Colonic mucosa (tissue), 4 donors: ENCODE data around the gene MCTP2. TPM values are rescaled to one million over a fixed set of nuclear protein-coding genes. Genes with fewer than 3 reads are reported as not detected.

Experiments
- DNase-seq: peaks from one replicate; pipeline ENCODE4 v3.0.0-alpha.2; 2020
- H3K27ac ChIP-seq: fragments of 200-600 bp; one replicate; pipeline ENCODE4 v1.8.0; 2021
- H3K27me3 ChIP-seq: fragments of 200-600 bp; one replicate; pipeline ENCODE4 v1.8.0; 2021
- H3K36me3 ChIP-seq: fragments of 200-600 bp; one replicate; pipeline ENCODE4 v1.8.0; 2021
- H3K4me1 ChIP-seq: fragments of 200-600 bp; one replicate; pipeline ENCODE4 v1.8.0; 2021; ENCODE audit warnings: mild to moderate bottlenecking
- H3K4me3 ChIP-seq: fragments of 200-600 bp; one replicate; pipeline ENCODE4 v1.8.0; 2021
- H3K9ac ChIP-seq, 2 donors: one replicate each; pipeline ENCODE4 v1.7.0; 2013; ENCODE audit warnings: control low read depth in 2 of 2, low read depth in 2 of 2, low read length in 2 of 2
- H3K9me3 ChIP-seq: fragments of 200-600 bp; one replicate; pipeline ENCODE4 v1.8.0; 2021
- intact Hi-C: fragments of 100-400 bp; cut with DNase I; formaldehyde crosslinking; loops from one replicate; pipeline ENCODE4 v1.14.1; 2022
- total RNA-seq, 2 donors: library from RNA; stranded (reverse); fragmentation: NEBNext Ultra II Directional in 1 of 2; extraction: Animal tissue kit (Norgen Biotek cat#: 25700) in 1 of 2; gene quantifications; one replicate each; pipeline ENCODE4 v1.2.1, GENCODE V29; 2021
- TF ChIP-seq, protein P1 (sequence below): fragments of 200-600 bp; IDR thresholded peaks from one replicate; pipeline ENCODE4 v1.8.0; 2022; ENCODE audit warnings: antibody characterized with exemption, mild to moderate bottlenecking
- donor health status: healthy.
- donor health status: DM: no; HTN: no; CAD: no.
- donor health status: DM: no; HTN: no; CAD: no.

Gene MCTP2
- total RNA-seq, 2 donors from 2014 or later, result 56.4 to 88.3 TPM

DNA sequence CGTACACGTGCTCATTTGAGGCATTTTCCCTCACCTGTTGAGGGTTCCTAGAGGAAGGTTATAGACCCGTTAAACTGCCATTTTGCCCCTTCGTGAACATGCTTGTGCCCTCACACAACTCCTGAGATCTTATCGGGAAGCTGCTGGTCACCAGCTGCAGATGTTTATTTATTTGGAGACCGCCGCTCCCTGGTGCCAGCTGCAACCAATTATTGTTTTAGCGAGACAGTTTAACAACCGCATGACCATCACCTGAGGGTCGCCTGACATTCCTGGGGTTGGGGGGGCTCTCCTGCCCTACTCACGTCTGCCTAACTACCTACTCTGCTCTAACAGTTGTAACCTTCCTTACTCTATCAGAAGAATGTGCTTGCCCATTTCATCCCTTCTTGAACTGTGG is 292.5 kb downstream of the MCTP2 start:
- DNase-seq, result no peak
- no peaks in the 10 kb centered on the region for H3K27me3 ChIP-seq
- intact Hi-C loops, result no loop called here
- peak overlapping the region; percentile 37 for H3K27ac ChIP-seq
- no peaks in the 10 kb centered on the region for H3K9me3 ChIP-seq
- no peaks in the 10 kb centered on the region for H3K4me1 ChIP-seq
- no peak overlapping the region for H3K9ac ChIP-seq
- no peaks in the 10 kb centered on the region for H3K36me3 ChIP-seq
- no peak overlapping the region for H3K4me3 ChIP-seq
- TF ChIP-seq, protein P1, sequence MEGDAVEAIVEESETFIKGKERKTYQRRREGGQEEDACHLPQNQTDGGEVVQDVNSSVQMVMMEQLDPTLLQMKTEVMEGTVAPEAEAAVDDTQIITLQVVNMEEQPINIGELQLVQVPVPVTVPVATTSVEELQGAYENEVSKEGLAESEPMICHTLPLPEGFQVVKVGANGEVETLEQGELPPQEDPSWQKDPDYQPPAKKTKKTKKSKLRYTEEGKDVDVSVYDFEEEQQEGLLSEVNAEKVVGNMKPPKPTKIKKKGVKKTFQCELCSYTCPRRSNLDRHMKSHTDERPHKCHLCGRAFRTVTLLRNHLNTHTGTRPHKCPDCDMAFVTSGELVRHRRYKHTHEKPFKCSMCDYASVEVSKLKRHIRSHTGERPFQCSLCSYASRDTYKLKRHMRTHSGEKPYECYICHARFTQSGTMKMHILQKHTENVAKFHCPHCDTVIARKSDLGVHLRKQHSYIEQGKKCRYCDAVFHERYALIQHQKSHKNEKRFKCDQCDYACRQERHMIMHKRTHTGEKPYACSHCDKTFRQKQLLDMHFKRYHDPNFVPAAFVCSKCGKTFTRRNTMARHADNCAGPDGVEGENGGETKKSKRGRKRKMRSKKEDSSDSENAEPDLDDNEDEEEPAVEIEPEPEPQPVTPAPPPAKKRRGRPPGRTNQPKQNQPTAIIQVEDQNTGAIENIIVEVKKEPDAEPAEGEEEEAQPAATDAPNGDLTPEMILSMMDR, result no peak

DNA sequence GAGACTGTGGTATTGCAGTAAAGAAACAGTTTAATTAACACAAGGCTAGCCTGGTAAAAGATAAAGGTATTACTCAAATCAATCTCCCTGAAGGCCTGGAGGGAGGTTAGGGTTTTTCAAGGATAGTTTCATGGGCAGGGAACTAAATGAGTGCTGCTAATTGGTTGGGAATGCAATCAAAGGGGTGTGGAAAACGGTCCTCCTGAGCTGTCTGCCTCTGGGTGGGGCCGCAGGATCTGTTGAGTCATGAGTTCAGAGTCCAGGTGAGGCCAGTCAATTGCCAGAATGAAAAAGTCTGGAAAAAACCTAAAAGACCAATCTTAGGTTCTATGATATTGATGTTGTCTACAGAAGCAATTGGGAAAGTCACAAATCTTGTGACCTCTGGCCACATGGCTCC is 293.2 kb downstream of the MCTP2 start:
- H3K9me3 ChIP-seq, result no peaks in the 10 kb centered on the region
- H3K4me1 ChIP-seq, result no peaks in the 10 kb centered on the region
- no peaks in the 10 kb centered on the region for H3K36me3 ChIP-seq
- peak; percentile 74 for DNase-seq
- intact Hi-C loops, result no loop called here
- no peak overlapping the region for H3K9ac ChIP-seq
- H3K27ac ChIP-seq, result peak overlapping the region; percentile 37
- H3K4me3 ChIP-seq, result no peak overlapping the region
- TF ChIP-seq, protein P1, result no peak
- H3K27me3 ChIP-seq, result no peaks in the 10 kb centered on the region

GRCh38 chr15:94526071-94526689 is 294.8 kb downstream of the MCTP2 start:
- no peak for DNase-seq
- no peak overlapping the region for H3K4me3 ChIP-seq
- TF ChIP-seq, protein P1, result peak; percentile 44
- no peak overlapping the region for H3K9ac ChIP-seq
- no peaks in the 10 kb centered on the region for H3K36me3 ChIP-seq
- no peaks in the 10 kb centered on the region for H3K27me3 ChIP-seq
- no peak overlapping the region for H3K27ac ChIP-seq
- intact Hi-C loops, result no loop called here
- H3K9me3 ChIP-seq, result no peaks in the 10 kb centered on the region
- no peaks in the 10 kb centered on the region for H3K4me1 ChIP-seq

DNA sequence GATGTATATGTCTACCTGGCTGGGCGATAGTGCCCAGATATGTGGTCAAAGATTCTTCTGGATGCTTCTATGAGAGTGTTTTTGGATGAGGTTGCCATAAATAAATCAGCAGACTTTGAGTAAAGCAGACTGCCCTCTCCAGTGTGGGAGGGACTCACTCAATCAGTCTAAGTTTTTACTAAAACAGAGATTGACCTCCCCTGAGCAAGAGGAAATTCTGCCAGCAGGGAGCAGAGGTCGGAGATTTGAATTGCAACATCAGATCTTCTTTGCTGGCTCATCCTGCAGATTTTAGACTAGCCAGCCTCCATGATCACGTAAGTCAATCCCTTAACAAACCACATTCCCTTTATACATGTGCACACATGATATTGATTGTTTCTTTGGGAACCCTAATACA is 300.9 kb downstream of the MCTP2 start:
- no peak for DNase-seq
- H3K36me3 ChIP-seq, result no peaks in the 10 kb centered on the region
- H3K4me1 ChIP-seq, result no peaks in the 10 kb centered on the region
- TF ChIP-seq, protein P1, result no peak
- intact Hi-C loops, result no loop called here
- H3K27me3 ChIP-seq, result no peaks in the 10 kb centered on the region
- H3K9ac ChIP-seq, result no peak overlapping the region
- no peak overlapping the region for H3K4me3 ChIP-seq
- no peaks in the 10 kb centered on the region for H3K9me3 ChIP-seq
- no peak overlapping the region for H3K27ac ChIP-seq
